Measurements from ENCODE around the gene IL17F.

GRCh38 chr6:52262620-52263344 is 18.5 kb upstream of the IL17F start:
- TF ChIP-seq CTCF (IDR thresholded peaks at IDR 0.05; ENCODE audit: insufficient read depth, low read length, poor library complexity, severe bottlenecking) (no peak), EZH2phosphoT487 (conservative IDR thresholded peaks at IDR 0.05; ENCODE audit: low read length) (no peak)

Data from SU-DHL-6 (cell line).